GM18511 (cell line): ENCODE data around the gene PAPSS1.

Source experiments
- ATAC-seq: cut with Tn5 transposase; IDR thresholded peaks from one replicate; pipeline ENCODE4 v1.9.1; 2021; ENCODE audit warnings: mild to moderate bottlenecking, moderate library complexity; ENCODE audit not compliant: unreplicated experiment

PAPSS1 gene

GRCh38 chr4:107631560-107631959 is 88.5 kb downstream of the PAPSS1 start:
- no peak for ATAC-seq

DNA sequence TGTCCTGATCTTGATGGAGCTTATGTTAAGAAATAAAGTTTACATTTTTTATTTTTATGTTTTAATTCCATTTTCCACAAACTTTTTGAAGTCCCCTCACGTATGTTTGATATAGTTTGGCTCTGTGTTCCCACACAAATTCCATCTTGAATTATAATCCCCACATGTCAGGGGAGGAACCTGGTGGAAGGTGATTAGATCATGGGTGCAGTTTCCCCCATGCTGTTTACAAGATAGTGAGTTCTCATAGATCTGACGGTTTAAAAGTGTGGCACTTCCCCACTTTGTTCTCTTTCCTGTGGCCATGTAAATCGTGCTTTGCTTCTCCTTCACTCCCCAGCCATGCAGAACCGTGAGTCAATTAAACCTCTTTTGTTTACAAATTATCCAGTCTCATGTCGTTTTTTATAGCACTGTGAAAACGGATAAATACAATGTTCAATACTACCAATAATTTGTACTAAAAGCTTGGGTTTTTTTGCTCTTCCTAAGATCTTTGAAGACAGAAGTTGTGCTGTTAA is 89.8 kb downstream of the PAPSS1 start:
- ATAC-seq: no peak

- ATAC-seq: no peak
These were observed 90.7 kb downstream of the PAPSS1 start for GRCh38 chr4:107629318-107629717.

DNA sequence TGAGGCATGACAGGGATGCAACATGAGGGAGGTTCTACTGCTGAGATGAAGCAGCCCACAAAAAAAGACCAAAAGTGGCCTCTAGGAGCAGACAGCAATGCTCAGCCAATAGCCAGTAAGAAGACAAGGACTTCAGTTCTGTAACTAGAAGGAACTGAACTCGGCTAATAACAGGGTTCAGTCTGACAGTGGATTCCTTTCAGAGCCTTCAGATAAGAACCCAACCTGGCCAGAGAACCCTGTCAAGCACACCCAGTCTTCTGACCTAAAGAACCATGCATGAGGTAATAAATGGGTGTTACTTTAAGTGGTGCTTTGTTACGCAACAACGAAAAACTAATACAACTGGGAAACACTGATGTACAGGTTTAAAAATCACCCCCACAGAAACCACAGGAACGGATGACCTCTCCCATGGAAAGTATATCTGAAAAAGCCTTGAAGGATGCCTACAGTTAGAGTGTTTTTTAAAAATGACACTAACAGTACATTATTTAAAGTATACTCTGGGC is 94.6 kb downstream of the PAPSS1 start:
- no peak for ATAC-seq

DNA sequence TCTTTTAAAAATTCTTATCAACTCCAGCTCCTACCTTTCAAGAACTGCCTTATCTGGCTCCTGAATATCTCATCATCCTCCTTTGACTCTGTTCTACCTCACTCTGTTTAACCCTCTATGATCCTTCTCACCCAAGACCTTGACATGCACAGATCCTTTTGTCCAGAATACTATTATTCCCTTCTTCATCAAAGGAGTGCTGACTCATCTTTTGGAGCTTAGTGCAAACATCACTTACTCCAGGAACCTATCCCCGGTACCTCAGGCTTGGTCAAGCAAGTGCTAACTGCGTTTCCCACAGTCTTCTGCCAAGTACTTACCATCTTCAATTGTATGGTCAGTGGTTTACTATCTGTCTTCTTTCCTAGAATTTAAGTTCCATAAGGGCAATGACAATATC is 96.0 kb downstream of the PAPSS1 start:
- ATAC-seq: no peak

- no peak for ATAC-seq
These were observed 98.0 kb downstream of the PAPSS1 start for GRCh38 chr4:107622006-107622405.

GRCh38 chr4:107619731-107620130 is 100.3 kb downstream of the PAPSS1 start:
- ATAC-seq: no peak

DNA sequence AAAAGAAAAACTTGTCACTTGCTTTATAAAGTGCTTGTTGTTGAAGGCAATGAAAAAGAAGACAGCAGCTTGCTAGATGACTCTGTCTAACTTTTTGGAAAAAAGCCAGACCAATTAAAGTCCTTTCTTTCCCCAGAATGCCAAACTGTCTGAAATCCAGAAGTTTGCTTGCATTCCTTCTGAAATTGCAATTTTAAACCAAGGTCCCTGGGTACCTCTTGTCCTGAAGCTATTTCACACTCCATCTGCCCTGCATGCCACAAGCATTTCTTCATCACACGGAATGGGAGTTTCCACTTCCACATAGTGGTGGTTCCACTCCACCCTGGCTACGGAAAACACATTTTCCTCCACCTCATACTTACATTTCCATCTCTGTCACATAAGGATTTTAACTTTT is 101.0 kb downstream of the PAPSS1 start:
- no peak for ATAC-seq

- no peak for ATAC-seq
These were observed 101.4 kb downstream of the PAPSS1 start for GRCh38 chr4:107618656-107619055.

DNA sequence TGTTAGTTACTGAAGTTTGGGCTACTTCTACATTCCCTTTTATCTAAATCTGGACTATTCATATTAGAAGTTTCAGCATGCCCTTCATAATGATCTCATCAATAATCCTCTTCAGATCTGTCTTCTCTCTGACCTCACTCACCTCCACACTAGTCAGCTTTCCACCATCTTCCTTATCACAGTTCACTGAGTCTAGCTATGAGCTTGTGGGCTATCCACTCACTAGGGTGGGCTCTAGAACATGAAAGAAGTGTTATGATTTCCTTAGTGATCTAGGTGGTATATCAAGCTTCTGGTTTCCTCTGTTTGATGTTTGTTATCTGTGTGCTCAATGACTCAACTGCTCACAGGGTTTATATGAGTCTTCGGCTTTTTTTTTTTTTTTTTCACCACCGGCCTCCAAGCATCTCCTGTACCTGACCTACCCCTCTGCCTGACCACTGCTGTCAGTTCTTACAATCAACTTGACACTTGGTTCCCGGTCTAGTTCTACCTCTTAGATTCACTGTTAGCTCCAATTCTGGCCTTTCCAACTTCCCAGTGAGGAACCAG is 103.1 kb downstream of the PAPSS1 start:
- no peak for ATAC-seq

- no peak for ATAC-seq
These were observed 104.2 kb downstream of the PAPSS1 start for GRCh38 chr4:107615809-107616208.

DNA sequence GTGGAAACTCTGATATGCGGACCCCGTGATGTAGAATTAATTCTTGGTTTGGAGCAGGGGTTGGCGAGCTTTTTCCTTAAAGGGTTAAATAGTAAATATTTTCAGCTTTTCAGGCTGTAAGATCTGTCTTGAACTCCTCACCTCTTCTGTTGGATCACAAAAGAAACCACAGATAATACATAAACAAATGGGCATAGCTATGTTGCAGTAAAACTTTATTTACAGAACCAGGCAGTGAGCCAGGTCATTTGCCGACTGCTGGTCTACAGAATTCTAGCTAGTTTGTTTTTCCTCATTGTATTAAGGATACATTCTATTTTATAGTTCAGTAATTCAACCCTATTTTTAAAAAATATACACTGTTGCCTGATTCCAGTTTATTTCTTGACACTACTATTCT is 116.6 kb downstream of the PAPSS1 start:
- ATAC-seq: no peak

DNA sequence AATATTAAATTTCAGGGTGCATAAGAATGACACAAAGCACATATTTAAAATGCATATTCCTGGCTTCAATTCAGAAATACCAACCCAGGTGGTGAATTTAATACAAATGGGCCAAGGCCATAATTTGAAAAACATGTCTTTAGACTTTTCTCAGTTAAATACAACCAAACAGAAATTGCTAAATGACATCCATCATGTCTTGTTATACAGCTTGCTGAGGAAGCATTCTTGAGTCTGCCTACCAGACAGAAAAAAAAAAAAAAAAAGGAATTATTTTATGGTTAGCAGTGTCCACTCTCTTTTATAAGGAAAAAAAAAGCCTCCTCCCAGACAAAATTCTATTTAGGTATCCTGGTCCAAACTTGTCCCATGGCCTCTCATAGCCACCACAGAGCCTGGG is 119.1 kb downstream of the PAPSS1 start:
- ATAC-seq: no peak

- ATAC-seq: no peak
These were observed 119.6 kb downstream of the PAPSS1 start for GRCh38 chr4:107600436-107600835.

- ATAC-seq: no peak
These were observed 120.2 kb downstream of the PAPSS1 start for GRCh38 chr4:107599841-107600240.

GRCh38 chr4:107593230-107593629 is 126.8 kb downstream of the PAPSS1 start:
- ATAC-seq: no peak

- ATAC-seq: peak; percentile 95
These were observed 127.5 kb downstream of the PAPSS1 start for GRCh38 chr4:107592519-107592918.

DNA sequence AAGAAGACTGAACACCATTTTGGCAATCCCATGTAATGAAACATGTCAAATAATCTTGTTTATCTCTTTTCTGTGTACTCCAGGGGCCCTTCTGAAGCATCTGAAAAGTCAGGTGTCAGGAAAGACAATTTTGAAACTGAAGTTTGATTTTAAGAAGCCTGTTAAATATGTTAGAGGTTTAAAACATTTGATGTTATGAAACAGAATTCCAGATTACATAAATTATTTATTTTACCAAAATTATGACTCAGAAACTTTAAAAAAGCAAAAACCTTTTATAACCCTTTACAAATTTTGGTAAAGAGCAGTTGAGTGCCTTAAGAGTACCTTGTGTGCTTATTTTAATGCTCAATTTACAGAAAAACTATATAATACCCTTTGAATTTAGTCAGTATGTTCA is 130.8 kb downstream of the PAPSS1 start:
- ATAC-seq: no peak

GRCh38 chr4:107586371-107586770 is 133.7 kb downstream of the PAPSS1 start:
- ATAC-seq: no peak

GRCh38 chr4:107579099-107579498 is 140.9 kb downstream of the PAPSS1 start:
- ATAC-seq: no peak

GRCh38 chr4:107578321-107578720 is 141.7 kb downstream of the PAPSS1 start:
- no peak for ATAC-seq

- no peak for ATAC-seq
These were observed 142.3 kb downstream of the PAPSS1 start for GRCh38 chr4:107577743-107578142.

DNA sequence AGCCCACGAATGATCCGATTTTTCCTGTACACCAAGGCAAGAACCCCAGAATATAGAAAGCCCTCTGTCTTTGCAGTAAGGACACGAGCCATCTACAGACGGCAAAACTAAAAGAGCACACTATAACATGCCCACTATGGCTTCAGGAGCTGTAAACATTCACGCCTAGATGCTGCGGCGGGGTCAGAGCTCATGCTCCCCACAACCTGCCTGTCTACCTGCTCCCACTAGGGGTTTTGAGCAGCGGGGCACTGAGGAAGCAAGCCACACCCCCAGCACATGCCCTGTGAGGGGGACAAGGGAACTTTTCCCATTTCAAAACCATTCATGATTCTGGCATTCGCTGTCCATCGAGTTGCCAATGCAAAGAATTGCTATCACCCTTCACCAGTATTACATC is 144.8 kb downstream of the PAPSS1 start:
- no peak for ATAC-seq
